Ascending aorta (tissue), 2 donors: Measurements from ENCODE around the gene ZMYND8. TPM values are rescaled to one million over a fixed set of nuclear protein-coding genes. Genes with fewer than 3 reads are reported as not detected.

Source experiments
- DNase-seq, 2 donors: peaks; one replicate each; pipeline ENCODE4 v3.0.0-alpha.2; 2019; ENCODE audit warnings: low spot score in 2 of 2
- H3K27ac ChIP-seq, 2 donors: fragments of 200-600 bp; sonication (generic); one replicate each; pipeline ENCODE4 v1.5.1; 2016 to 2017; ENCODE audit warnings: mild to moderate bottlenecking in 1 of 2
- H3K27me3 ChIP-seq: fragments of 200-600 bp; sonication (generic); one replicate; pipeline ENCODE4 v1.5.1; 2017
- H3K36me3 ChIP-seq, 2 donors: fragments of 200-600 bp; sonication (generic); one replicate each; pipeline ENCODE4 v1.5.1; 2016
- H3K4me1 ChIP-seq, 2 donors: fragments of 200-600 bp; sonication (generic); one replicate each; pipeline ENCODE4 v1.5.1; 2016 to 2017; ENCODE audit warnings: mild to moderate bottlenecking in 1 of 2
- H3K4me3 ChIP-seq, 2 donors: fragments of 200-600 bp; sonication (generic); one replicate each; pipeline ENCODE4 v1.5.1; 2016 to 2017; ENCODE audit warnings: mild to moderate bottlenecking in 1 of 2
- H3K9me3 ChIP-seq, 2 donors: fragments of 200-600 bp; sonication (generic); one replicate each; pipeline ENCODE4 v1.5.1; 2016
- CTCF ChIP-seq, 3 experiments: fragments of 200-600 bp in 2 of 3; fragments of 450-650 bp in 1 of 3; sonication (generic) in 2 of 3; IDR thresholded peaks; one replicate each; pipeline ENCODE4 v1.5.1; 2016 to 2019; ENCODE audit warnings: antibody characterized with exemption in 3 of 3, mild to moderate bottlenecking in 1 of 3, moderate library complexity in 1 of 3
- intact Hi-C: fragments of 100-400 bp; cut with DNase I; formaldehyde crosslinking; loops from one replicate; pipeline ENCODE4 v1.15.1; 2023
- total RNA-seq: library from RNA; depleted of rRNA; stranded (reverse); fragments of >200 nt; gene quantifications from one replicate; pipeline ENCODE4 v1.1.0, GENCODE V29; 2016

ZMYND8 gene
- total RNA-seq, 1 donor from 2014 or later: 23.2 TPM

DNA sequence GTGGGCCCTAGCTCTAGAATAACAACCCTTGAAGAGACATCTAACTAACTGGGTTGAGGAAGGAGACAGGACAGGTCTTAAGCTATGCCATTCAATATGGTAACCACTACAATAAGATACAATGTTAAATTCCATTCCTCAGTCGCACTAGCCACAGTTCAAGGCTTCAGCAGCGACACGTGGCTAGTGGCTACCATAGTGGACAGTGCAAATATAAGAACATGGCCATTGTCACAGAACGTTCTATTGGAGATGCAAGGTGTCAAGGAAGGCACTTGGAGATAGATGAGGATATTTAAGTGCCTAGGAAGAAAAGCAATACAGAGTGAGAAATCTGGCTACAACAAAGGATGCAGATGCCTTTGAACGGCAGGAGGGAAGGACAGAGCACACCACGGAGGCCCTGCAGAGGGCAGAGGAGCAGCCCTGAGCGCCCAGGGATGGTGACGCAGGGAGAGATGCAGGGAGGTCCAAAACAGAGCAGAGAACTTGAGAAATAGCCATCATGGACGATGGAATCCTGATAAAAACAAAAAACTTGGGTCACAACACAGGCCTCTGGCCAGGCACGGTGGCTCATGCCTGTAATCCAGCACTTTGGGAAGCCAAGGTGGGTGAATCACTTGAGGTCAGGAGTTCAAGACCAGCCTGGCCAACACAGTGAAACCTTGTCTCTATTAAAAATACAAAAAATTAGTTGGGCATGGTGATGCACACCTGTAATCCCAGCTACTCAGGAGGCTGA is 140.7 kb downstream of the ZMYND8 start:
- DNase-seq: no peak
- no peak for TF ChIP-seq CTCF (IDR thresholded peaks at IDR 0.05)
- Histone ChIP-seq H3K27ac (no peak overlapping the region), H3K4me1 (no peaks in the 10 kb centered on the region), H3K9me3 (no peaks in the 10 kb centered on the region), H3K36me3 (peaks cover 33 to 68% of the 10 kb centered on the region in 2 donors), H3K4me3 (no peak overlapping the region), H3K27me3 (no peaks in the 10 kb centered on the region)
- intact Hi-C loops: no loop called here

- Histone ChIP-seq H3K27ac (no peak overlapping the region), H3K9me3 (no peaks in the 10 kb centered on the region), H3K4me1 (no peaks in the 10 kb centered on the region), H3K27me3 (no peaks in the 10 kb centered on the region), H3K36me3 (peaks cover 38 to 68% of the 10 kb centered on the region in 2 donors), H3K4me3 (no peak overlapping the region)
- intact Hi-C loops: no loop called here
- no peak for DNase-seq
- TF ChIP-seq CTCF (IDR thresholded peaks at IDR 0.05): no peak
Observed at GRCh38 chr20:47213966-47214365, 142.5 kb downstream of the ZMYND8 start.

DNA sequence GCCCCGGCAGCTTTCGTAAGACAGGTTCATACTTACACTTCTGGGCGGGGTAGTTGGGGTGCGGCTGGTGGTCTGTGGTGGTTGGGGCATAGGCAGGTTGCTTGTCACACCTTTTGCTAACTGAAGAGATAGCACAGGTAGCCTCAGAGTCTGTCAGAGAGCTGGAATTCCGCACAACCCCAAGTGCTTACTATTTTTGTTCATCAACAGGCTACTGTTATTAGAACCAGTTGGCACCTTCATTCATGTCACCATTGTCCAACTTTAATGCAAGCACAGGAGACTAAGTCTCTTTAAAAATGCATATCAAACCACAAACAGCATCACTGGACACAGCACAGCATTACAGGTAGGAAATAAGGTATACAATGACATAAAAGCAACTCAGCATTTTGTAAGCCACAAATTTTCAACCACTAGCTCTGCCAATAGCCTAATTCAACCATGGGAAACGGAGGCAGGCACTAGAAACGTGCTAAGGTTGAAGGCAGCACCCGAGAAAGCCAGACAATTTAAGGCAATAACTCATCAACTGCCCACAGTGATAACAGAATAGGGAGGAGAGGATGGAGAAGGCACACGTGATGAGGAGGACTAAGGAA is 143.8 kb downstream of the ZMYND8 start:
- intact Hi-C loops: no loop called here
- peaks cover 34 to 78% of the 10 kb centered on the region in 2 donors for H3K36me3 ChIP-seq
- no peak for TF ChIP-seq CTCF (IDR thresholded peaks at IDR 0.05)
- no peaks in the 10 kb centered on the region for H3K4me1 ChIP-seq
- H3K27ac ChIP-seq: no peak overlapping the region
- H3K4me3 ChIP-seq: no peak overlapping the region
- H3K9me3 ChIP-seq: no peaks in the 10 kb centered on the region
- H3K27me3 ChIP-seq: no peaks in the 10 kb centered on the region
- DNase-seq: no peak

GRCh38 chr20:47211036-47211435 is 145.5 kb downstream of the ZMYND8 start:
- no peak for DNase-seq
- Histone ChIP-seq H3K36me3 (peaks cover 34 to 74% of the 10 kb centered on the region in 2 donors), H3K27ac (no peak overlapping the region), H3K27me3 (no peaks in the 10 kb centered on the region), H3K4me3 (no peak overlapping the region), H3K4me1 (no peaks in the 10 kb centered on the region), H3K9me3 (no peaks in the 10 kb centered on the region)
- TF ChIP-seq CTCF (IDR thresholded peaks at IDR 0.05): no peak
- intact Hi-C loops: no loop called here

DNA sequence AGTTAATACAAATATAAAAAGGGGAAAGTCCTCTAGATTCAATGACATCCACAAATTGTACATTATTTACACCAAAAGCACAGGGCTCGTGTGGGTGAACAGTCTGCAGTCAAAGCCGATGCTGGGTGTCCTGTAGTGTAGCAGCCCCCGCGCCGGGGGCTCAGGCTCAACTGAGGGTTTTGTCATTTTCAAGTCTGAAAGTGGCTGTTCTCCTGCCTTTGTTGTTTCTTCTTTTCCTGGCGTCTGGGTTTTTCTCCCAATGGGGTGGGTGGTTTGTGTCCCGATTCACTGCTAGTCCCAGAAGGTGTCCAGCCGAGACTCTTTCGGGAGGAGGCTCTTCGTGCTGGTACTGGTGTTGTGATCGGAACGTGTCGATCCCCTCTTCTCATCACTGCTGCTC is 146.0 kb downstream of the ZMYND8 start:
- H3K9me3 ChIP-seq: no peaks in the 10 kb centered on the region
- peaks cover 34 to 72% of the 10 kb centered on the region in 2 donors for H3K36me3 ChIP-seq
- no peak overlapping the region for H3K27ac ChIP-seq
- no peak overlapping the region for H3K4me3 ChIP-seq
- H3K4me1 ChIP-seq: no peaks in the 10 kb centered on the region
- no peaks in the 10 kb centered on the region for H3K27me3 ChIP-seq
- no peak for DNase-seq
- no peak for TF ChIP-seq CTCF (IDR thresholded peaks at IDR 0.05)
- intact Hi-C loops: no loop called here
